ENCODE results near the gene LZTR1. TPM values are rescaled to one million over a fixed set of nuclear protein-coding genes. Genes with fewer than 3 reads are reported as not detected.

LZTR1 gene
- total and polyA plus RNA-seq, 2 of the 8 experiments (the other 6 are each of a cell fraction or from before 2014, with no cell fraction given): 22.3 to 31.0 TPM

DNA sequence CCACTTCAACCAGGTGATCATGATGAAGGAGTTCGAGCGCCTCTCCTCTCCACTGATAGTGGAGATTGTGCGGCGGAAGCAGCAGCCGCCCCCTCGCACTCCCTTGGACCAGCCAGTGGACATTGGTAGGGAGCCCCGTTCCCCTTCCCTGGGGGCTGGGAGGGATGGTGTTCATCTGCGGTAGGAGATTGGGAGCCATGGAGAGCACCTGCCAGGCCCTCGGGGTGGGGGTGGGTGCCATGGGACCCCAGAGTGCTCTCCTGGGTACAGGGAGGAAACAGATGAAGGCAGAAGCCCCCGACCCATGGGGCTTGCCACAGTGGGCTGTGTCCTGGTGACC, 12.8 kb downstream of the LZTR1 start:
- H3K14ac ChIP-seq (ENCODE audit: insufficient read length): no peak overlapping the region
- H3K9me3 ChIP-seq (ENCODE audit: insufficient read depth in 2 of 2, low read depth in 1 of 2, low read length in 1 of 2): no peaks in the 10 kb centered on the region
- no peak for DNase-seq (ENCODE audit: low read depth in 1 of 2, low spot score in 2 of 2)
- WGBS, 2 experiments (ENCODE audit: extremely low coverage in 1 of 2, insufficient coverage in 1 of 2, insufficient read length in 1 of 2, insufficient replicate concordance in 2 of 2, low coverage in 1 of 2, low lambda C conversion rate in 2 of 2, missing lambda C conversion rate in 1 of 2): 86% methylated on average over 8 of the region's 10 CpGs; no CpG with 5 or more reads in 1 of the 2 experiments
- no peaks in the 10 kb centered on the region for H3K27me3 ChIP-seq (replicated peaks in 1 of 4; ENCODE audit: control insufficient read depth in 3 of 4, extremely low read depth in 1 of 4, insufficient read depth in 3 of 4, low read length in 3 of 4)
- H2BK120ac ChIP-seq (replicated peaks; ENCODE audit: low read depth, low read length): no peak overlapping the region
- no peaks in the 10 kb centered on the region for H3K79me2 ChIP-seq (ENCODE audit: control insufficient read depth in 1 of 2, insufficient read depth in 2 of 2, low read length in 2 of 2)
- no peak overlapping the region for H3K4me2 ChIP-seq (ENCODE audit: insufficient read depth in 1 of 2, low read depth in 2 of 2, low read length in 2 of 2)
- H3K18ac ChIP-seq (ENCODE audit: extremely low read depth, low read length): no peak overlapping the region
- H4K91ac ChIP-seq (replicated peaks; ENCODE audit: insufficient read length, low read length): no peak overlapping the region
- H3K4ac ChIP-seq (replicated peaks; ENCODE audit: insufficient read length, low read depth, low read length): no peak overlapping the region
- no peak overlapping the region for H2BK12ac ChIP-seq (ENCODE audit: low read depth, low read length)
- H2AK5ac ChIP-seq (ENCODE audit: low read depth, low read length): no peak overlapping the region
- FAIRE-seq: no peak
- no peak overlapping the region for H3K23ac ChIP-seq (ENCODE audit: insufficient read length)
- no peak overlapping the region for H2BK5ac ChIP-seq (ENCODE audit: low read depth, low read length)
- H4K5ac ChIP-seq (ENCODE audit: insufficient read length, low read depth, low read length): no peak overlapping the region
- CTCF ChIA-PET (ENCODE audit: partially characterized antibody): interaction anchor here (0.6 to 1.2 kb wide), 2 partner anchors 22 to 72 kb away, joined by 3 to 4 read pairs; no protein-coding TSS in a partner anchor
- POLR2A ChIA-PET (ENCODE audit: partially characterized antibody): interaction anchor here (1.4 to 1.6 kb wide), 2 partner anchors 13 to 19 kb away, joined by 3 to 5 read pairs; partner anchors contain the start of gene LZTR1
- no peak overlapping the region for H2BK20ac ChIP-seq (ENCODE audit: low read length)
- no peaks in the 10 kb centered on the region for H3K79me1 ChIP-seq (ENCODE audit: low read depth, low read length)
- H3K9ac ChIP-seq (replicated peaks in 1 of 4; ENCODE audit: extremely low read depth in 1 of 4, low read depth in 3 of 4, low read length in 3 of 4): no peak overlapping the region
- H3K27ac ChIP-seq (ENCODE audit: low read depth, low read length): no peak overlapping the region
- peaks cover 2 to 14% (median 7%) of the 10 kb centered on the region in 4 experiments; a peak in 5 of 8 replicates for H3K36me3 ChIP-seq (ENCODE audit: control insufficient read depth in 2 of 4, insufficient read depth in 4 of 4, low read length in 3 of 4)
- no peak overlapping the region for H2AFZ ChIP-seq (ENCODE audit: low read length)
- no peak overlapping the region for H3K56ac ChIP-seq (replicated peaks; ENCODE audit: insufficient read length, low read depth, low read length)
- no peak overlapping the region for H2BK15ac ChIP-seq (ENCODE audit: low read length)
- peaks cover 6 to 15% of the 10 kb centered on the region in 2 experiments for H4K20me1 ChIP-seq (replicated peaks in 1 of 2; ENCODE audit: control insufficient read depth in 1 of 2, insufficient read depth in 2 of 2, low read length in 2 of 2)
- no peak overlapping the region for H3K4me3 ChIP-seq (ENCODE audit: extremely low read depth in 1 of 4, insufficient read depth in 2 of 4, low read depth in 3 of 4, low read length in 4 of 4)
- no peaks in the 10 kb centered on the region for H3K23me2 ChIP-seq (ENCODE audit: low read depth, low read length)
- H4K8ac ChIP-seq (ENCODE audit: extremely low read depth, insufficient read depth, low read length): no peak overlapping the region
- H3K4me1 ChIP-seq (replicated peaks in 1 of 4; ENCODE audit: control insufficient read depth in 3 of 4, insufficient read depth in 4 of 4, low read length in 3 of 4): no peaks in the 10 kb centered on the region
- TF ChIP-seq BCL11A (IDR thresholded peaks at IDR 0.05; ENCODE audit: low read depth in 2 of 2, low read length in 2 of 2): no peak
- TF ChIP-seq GTF2F1 (IDR thresholded peaks at IDR 0.05; ENCODE audit: borderline replicate concordance, low read depth, low read length): no peak
- TF ChIP-seq RNF2 (IDR thresholded peaks at IDR 0.05; ENCODE audit: borderline replicate concordance, low read depth, low read length, missing control alignments, poor library complexity, severe bottlenecking): no peak
- TF ChIP-seq BRCA1 (IDR thresholded peaks at IDR 0.05; ENCODE audit: low read depth, low read length): no peak
- no peak for TF ChIP-seq POLR2A (IDR thresholded peaks at IDR 0.05; ENCODE audit: control extremely low read depth in 1 of 2, low read depth in 2 of 2, low read length in 2 of 2)
- no peak for TF ChIP-seq JUN (IDR thresholded peaks at IDR 0.05; ENCODE audit: low read depth, low read length)
- no peak for TF ChIP-seq KDM4A (IDR thresholded peaks at IDR 0.05; ENCODE audit: low read depth, low read length, severe bottlenecking)
- no peak for TF ChIP-seq CBX5 (IDR thresholded peaks at IDR 0.05; ENCODE audit: low read depth, low read length)
- no peak for TF ChIP-seq CREB1 (IDR thresholded peaks at IDR 0.05)
- TF ChIP-seq USF2 (IDR thresholded peaks at IDR 0.05; ENCODE audit: low read length): no peak
- TF ChIP-seq SRF (IDR thresholded peaks at IDR 0.05; ENCODE audit: low read depth, low read length): no peak
- TF ChIP-seq SP2 (IDR thresholded peaks at IDR 0.05; ENCODE audit: low read length): no peak
- TF ChIP-seq TAF1 (IDR thresholded peaks at IDR 0.05; ENCODE audit: low read depth, low read length): no peak
- TF ChIP-seq SUZ12 (IDR thresholded peaks at IDR 0.05; ENCODE audit: low read length): no peak
- TF ChIP-seq MAFK (IDR thresholded peaks at IDR 0.05; ENCODE audit: low read depth, low read length): no peak
